GM18499 (cell line): ENCODE results near the gene MS4A10.
"Not testable (repeated sequence)": the region's sequence is repeated elsewhere in the genome, so short reads cannot be mapped to it uniquely, and the experiment has no call there.

ENCODE experiments used
- ATAC-seq: cut with Tn5 transposase; IDR thresholded peaks from one replicate; pipeline ENCODE4 v1.9.1; 2021; ENCODE audit warnings: moderate number of reproducible peaks; ENCODE audit not compliant: insufficient read depth, unreplicated experiment

MS4A10 gene

GRCh38 chr11:60818057-60818456, 32.9 kb downstream of the MS4A10 start:
- no peak for ATAC-seq

DNA sequence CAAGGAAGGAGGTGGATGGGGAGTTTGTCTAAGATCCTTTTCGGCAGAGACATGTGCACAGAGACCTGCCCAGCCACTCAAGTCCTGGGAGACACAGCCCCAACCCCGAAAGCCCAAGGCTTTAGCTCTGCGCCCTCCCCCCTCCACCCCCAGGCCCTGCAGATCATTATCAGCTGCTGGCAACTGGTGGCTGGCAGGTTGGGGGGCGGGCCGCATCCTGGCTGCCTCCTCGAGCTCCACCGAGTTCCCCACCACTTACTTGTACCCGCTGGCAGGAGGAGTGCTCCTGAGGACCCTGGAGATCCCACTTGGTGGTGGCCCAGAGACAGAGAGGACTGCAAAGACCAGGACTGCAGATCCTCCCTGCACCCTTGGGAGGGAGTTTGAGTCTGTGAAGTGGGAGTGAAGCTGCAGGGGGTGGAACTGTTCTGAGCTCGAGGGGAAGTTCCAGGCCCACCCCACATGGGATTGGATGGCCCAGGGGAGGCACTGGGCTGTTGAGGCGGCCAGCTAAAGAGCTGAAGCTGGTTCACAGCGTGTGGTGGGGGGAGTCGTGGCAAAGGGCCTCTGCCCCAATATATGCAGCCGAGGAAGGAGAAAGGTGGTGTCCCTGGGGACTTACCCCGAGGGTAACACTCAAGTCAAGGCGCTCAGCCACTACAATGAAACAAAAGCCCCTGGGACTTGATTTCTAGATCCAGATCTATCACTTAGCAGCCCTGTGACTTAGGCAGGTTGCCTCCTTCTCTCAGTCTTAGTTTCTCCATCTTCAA, 36.9 kb downstream of the MS4A10 start:
- ATAC-seq = no peak

DNA sequence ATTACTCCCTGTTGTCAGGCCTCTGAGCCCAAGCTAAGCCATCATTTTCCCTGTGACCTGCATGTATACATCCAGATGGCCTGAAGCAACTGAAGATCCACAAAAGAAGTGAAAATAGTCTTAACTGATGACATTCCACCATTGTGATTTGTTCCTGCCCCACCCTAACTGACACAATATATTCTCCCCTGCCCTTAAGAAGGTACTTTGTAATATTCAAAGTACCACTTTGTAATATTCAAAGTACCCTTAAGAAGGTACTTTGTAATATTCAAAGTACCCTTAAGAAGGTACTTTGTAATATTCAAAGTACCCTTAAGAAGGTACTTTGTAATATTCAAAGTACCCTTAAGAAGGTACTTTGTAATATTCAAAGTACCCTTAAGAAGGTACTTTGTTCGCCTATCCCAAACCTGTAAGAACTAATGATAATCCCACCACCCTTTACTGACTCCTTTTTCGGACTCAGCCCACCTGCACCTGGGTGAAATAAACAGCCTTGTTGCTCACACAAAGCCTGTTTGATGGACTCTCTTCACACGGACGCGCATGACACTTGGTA, 38.7 kb downstream of the MS4A10 start:
- ATAC-seq = not testable (repeated sequence)

GRCh38 chr11:60825118-60825517, 40.0 kb downstream of the MS4A10 start:
- ATAC-seq = no peak

GRCh38 chr11:60825790-60826189, 40.7 kb downstream of the MS4A10 start:
- ATAC-seq = no peak

- no peak for ATAC-seq
Observed at GRCh38 chr11:60830478-60831142, 45.5 kb downstream of the MS4A10 start.

DNA sequence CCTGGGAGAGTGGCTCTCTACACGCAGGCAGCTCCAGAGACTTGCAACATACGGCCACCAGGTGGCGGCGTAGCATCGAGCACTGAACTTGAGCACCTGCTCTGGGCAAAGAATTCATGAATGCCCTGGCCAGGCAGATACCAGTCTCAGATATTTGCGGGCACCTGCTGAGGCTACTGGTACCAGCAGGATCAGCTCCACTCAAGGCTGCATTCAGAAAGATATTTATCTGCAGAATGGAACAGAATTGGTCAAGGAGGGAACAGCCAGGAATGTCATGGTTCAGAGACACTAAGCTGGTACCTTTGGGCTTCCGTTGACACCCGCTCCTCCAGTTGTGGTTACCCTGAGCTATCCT, 46.0 kb downstream of the MS4A10 start:
- ATAC-seq = no peak

GRCh38 chr11:60831501-60832079, 46.5 kb downstream of the MS4A10 start:
- no peak for ATAC-seq

DNA sequence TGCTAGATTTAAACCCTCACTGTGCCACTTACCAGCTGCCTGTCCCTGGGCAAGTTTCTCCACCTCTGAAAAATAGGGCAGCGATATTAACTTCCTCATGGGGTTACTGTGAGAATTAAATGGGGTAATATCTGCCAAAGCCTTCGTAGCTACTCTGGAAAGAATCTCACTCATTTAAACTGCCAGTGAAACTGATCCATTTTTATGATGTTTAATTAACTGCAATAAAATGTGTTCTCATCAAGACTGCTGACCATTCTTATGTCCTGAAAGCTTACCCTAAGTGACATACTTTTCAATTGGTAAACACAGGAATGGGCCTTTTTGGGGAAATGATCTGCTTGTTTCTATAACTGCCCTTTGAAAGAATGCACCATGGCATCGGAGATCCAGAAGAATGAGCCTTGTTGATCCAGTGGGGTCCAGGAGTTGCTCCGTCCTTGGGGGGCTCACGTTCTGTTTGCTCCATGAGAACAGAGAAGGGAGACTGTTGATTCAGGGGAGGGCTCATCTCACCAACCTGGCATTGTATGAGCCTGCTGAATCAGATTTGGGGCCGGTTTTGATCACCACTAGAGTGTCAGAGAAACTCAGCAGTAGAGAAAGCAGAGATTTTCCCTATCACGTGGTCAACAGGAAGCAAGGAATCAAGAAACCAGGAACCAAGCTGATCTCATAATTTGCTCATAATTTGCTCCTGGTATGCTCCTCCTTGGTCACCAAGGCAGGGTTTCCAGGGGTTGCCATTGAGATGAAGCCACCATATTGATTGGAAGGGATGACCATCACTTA, 49.8 kb downstream of the MS4A10 start:
- ATAC-seq = no peak

DNA sequence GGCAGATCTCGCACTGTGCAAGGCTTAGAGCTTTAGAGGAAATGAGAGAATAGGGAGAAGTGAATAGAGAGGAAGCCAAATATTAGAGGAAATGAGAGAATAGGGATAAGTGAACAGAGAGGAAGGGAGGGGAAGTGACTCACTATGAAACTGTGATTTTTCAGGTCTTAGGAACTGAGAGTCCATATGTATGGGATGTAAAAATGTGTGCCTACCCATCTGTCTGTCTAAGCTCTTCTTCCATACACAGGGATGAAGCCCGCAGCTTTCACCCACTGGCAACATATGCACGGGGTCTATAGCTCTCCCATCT, 50.4 kb downstream of the MS4A10 start:
- no peak for ATAC-seq

- ATAC-seq = no peak
Observed at GRCh38 chr11:60836866-60837515, 51.9 kb downstream of the MS4A10 start.

DNA sequence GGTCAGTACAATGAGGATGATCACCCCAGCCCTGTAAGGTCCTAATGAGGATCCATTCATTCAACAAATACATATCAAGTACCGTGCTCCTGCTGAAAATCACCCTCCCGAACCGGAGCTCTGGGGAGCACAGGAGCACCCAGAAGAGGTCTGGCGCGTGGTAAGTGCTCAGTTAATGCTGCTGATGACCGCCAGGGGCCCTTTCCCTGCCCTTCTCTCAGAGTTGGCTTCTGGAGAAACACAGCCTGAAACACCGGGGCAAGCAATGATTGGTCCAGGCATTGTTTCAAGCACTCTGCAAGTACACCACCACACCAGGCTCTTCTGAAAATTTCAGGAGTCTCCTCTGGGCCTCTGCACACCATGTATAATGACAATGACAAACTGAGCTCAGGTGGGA, 53.0 kb downstream of the MS4A10 start:
- no peak for ATAC-seq

DNA sequence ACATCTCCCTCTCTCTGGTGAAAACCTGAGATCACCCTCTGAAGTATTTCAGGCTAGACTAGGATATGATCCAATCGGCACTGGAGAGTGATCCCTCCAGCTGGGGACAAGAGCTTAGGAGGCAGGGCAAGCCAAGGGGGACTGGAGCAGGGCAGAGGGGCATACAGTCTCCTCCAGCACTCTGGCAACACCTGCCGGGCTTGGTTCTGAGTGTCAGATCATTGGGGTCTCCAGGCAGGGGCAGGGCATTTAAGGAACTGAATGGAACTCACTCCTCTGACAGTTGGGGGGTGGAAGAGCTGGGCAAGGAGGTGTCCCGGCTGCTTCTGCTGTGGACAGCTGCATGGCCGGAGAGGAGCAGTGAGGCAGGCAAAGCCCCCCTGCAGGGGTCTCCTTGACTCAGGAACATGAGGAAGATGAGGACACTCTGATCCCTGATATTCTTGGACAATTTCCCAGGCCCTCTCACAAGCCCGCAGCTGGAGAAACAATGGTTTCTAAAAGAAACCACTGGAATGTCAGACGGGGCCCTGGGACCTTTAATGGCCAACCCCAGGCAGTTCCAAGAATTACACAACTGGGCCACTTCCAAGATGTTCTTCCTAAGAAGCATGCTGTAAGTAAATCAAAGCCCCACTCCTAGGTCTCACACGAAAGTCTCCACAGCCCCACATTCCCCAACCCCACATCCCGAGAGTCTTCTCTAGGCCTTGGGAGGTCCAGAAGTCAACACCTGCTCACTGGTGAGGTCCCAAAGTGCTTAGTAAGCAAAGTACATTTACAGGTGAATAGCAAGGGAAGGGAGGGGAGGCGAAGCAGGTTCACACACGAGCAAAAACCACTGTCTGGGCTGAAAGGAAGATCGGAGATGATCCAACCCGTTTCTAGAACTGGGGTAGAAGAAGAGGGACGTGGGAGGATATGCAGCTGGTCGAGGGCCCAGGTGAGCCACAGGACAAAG, 55.6 kb downstream of the MS4A10 start:
- ATAC-seq = no peak

DNA sequence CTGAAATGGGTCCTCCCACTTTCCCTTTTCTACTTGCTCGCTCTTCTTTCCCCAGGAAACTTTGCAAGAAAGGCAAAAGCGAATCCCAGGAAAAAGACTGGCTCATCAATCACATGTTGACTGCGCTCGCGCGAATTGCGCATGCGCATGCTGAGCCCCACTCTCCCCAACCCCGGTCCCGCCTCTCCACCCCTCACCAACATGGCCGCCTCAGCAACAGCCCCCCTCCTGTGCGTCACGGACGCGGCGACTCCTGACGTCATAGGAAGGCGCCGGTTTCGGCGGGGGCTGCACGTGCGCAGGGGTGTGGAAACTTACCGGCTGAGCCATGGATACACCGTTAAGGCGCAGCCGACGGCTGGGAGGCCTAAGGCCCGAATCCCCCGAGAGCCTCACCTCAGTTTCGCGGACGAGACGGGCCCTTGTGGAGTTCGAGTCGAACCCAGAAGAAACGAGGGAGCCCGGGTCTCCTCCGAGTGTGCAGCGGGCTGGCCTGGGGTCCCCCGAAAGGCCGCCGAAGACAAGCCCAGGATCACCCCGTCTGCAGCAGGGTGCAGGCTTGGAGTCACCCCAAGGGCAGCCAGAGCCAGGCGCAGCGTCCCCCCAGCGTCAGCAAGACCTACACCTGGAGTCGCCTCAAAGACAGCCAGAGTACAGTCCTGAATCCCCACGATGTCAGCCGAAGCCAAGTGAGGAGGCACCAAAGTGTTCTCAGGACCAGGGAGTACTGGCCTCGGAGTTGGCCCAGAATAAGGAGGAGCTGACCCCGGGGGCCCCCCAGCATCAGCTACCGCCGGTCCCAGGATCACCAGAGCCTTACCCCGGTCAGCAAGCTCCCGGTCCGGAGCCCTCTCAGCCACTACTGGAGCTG, 56.9 kb downstream of the MS4A10 start, which contains the start of gene CCDC86:
CCDC86 (plus strand) TSS at position 317 of the 871 bp plus-strand sequence; CDS start at position 329, 12 bp downstream.
- peak; percentile 36 for ATAC-seq

GRCh38 chr11:60842668-60843600, 57.8 kb downstream of the MS4A10 start:
- no peak for ATAC-seq

DNA sequence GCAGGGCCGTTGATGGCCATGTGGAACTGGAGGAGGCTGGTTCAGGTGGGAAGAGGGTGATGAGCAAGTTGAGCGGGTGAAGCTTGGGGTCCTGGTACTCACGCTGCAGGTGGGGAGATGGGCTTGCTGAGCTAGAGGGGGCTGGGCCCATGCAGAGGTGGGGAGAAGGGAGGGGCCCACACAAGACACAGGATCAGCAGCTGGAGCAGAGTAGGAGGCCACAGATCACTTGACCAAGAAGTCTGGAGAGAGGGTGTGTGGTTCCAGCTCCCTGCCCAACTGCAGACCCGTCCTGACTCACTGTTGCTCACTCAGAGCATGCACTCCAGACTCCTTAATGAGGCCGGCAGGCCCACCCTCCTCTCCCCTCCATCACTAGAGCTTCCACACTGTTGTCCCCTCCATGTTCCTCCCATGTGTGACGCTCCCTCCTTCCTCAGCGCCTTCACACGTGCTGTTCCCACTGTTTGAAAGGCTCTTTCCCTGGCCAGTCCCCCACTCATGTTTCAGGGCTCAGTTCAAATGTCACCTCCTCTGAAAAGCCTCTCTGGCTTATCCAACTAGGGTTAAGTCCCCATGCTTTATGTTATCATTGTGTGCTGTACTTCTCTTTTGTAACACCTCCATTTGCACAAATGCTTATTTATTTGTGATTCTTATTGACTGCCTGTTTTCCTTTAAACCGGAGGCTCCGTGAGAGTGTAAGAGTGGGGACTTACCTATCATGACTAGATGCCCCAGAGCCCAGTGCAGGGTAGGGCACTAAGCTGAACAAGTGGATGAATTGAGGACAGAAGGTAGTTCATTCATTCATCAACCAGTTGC, 59.1 kb downstream of the MS4A10 start:
- no peak for ATAC-seq
